Liver (tissue), 9 donors: ENCODE results near the gene TSPAN16. TPM values are rescaled to one million over a fixed set of nuclear protein-coding genes. Genes with fewer than 3 reads are reported as not detected.
A peak's percentile ranks its signal among the peaks of the same experiment; 100 is the strongest.

ENCODE experiments used
- DNase-seq: peaks from one replicate; pipeline ENCODE4 v3.0.0-alpha.2; 2017; ENCODE audit warnings: low spot score
- H3K27ac ChIP-seq, 2 donors: one replicate each; pipeline ENCODE4 v1.7.0; 2013; ENCODE audit warnings: inconsistent platforms in 2 of 2, low read length in 2 of 2, control low read depth in 1 of 2, low read depth in 1 of 2, mild to moderate bottlenecking in 1 of 2
- H3K27me3 ChIP-seq, 4 donors: one replicate each; pipeline versions ENCODE4 v1.6.1 to v1.7.0; 2013; ENCODE audit warnings: low read length in 3 of 4, inconsistent platforms in 1 of 4, mild to moderate bottlenecking in 1 of 4, moderate library complexity in 1 of 4; ENCODE audit not compliant: control insufficient read depth in 4 of 4, insufficient read depth in 4 of 4
- H3K36me3 ChIP-seq, 4 donors: one replicate each; pipeline versions ENCODE4 v1.6.1 to v1.7.0; 2013; ENCODE audit warnings: low read length in 3 of 4, mild to moderate bottlenecking in 3 of 4, low read depth in 1 of 4, moderate library complexity in 1 of 4; ENCODE audit not compliant: control insufficient read depth in 4 of 4, insufficient read depth in 3 of 4
- H3K4me1 ChIP-seq, 4 donors: one replicate each; pipeline versions ENCODE4 v1.6.1 to v1.7.0; 2013; ENCODE audit warnings: low read length in 3 of 4, mild to moderate bottlenecking in 3 of 4, moderate library complexity in 1 of 4; ENCODE audit not compliant: control insufficient read depth in 4 of 4, insufficient read depth in 4 of 4
- H3K4me3 ChIP-seq, 3 donors: one replicate each; pipeline versions ENCODE4 v1.6.1 to v1.7.0; 2013; ENCODE audit warnings: low read length in 3 of 3, control low read depth in 1 of 3, low read depth in 1 of 3, mild to moderate bottlenecking in 1 of 3
- H3K9ac ChIP-seq, 2 donors: one replicate each; pipeline ENCODE4 v1.7.0; 2013; ENCODE audit warnings: low read length in 2 of 2, mild to moderate bottlenecking in 2 of 2, moderate library complexity in 2 of 2, control low read depth in 1 of 2, low read depth in 1 of 2
- H3K9me3 ChIP-seq, 4 donors: one replicate each; pipeline versions ENCODE4 v1.6.1 to v1.7.0; 2013; ENCODE audit warnings: low read length in 3 of 4; ENCODE audit not compliant: control insufficient read depth in 4 of 4
- ATF3 ChIP-seq: IDR thresholded peaks from 2 replicates; pipeline ENCODE4 v1.6.1; 2016; ENCODE audit warnings: antibody characterized with exemption
- CTCF ChIP-seq: fragments of 150-350 bp; IDR thresholded peaks from 2 replicates; pipeline ENCODE4 v1.5.1; 2017; ENCODE audit warnings: improper control_type of control experiment, low read depth, low read length; ENCODE audit not compliant: missing input control
- EGR1 ChIP-seq, 2 donors: IDR thresholded peaks; 2 replicates each; pipeline ENCODE4 v1.6.1; 2016 to 2018; ENCODE audit warnings: antibody characterized with exemption in 2 of 2, low read depth in 2 of 2
- FOXA1 ChIP-seq: IDR thresholded peaks from 2 replicates; pipeline ENCODE4 v1.6.1; 2016; ENCODE audit warnings: antibody characterized with exemption
- FOXA2 ChIP-seq: IDR thresholded peaks from 2 replicates; pipeline ENCODE4 v1.6.1; 2016; ENCODE audit warnings: antibody characterized with exemption
- GABPA ChIP-seq, 2 donors: IDR thresholded peaks in 1 of 2; conservative IDR thresholded peaks in 1 of 2; 2 replicates each; pipeline ENCODE4 v1.6.1; 2016; ENCODE audit warnings: antibody characterized with exemption in 2 of 2, mild to moderate bottlenecking in 1 of 2, moderate library complexity in 1 of 2
- HNF4A ChIP-seq, 2 donors: conservative IDR thresholded peaks; 2 replicates each; pipeline ENCODE4 v1.6.1; 2016; ENCODE audit warnings: antibody characterized with exemption in 2 of 2, mild to moderate bottlenecking in 2 of 2
- HNF4G ChIP-seq: IDR thresholded peaks from 2 replicates; pipeline ENCODE4 v1.6.1; 2016; ENCODE audit warnings: antibody characterized with exemption
- JUND ChIP-seq, 2 donors: IDR thresholded peaks; 2 replicates each; pipeline ENCODE4 v1.6.1; 2016; ENCODE audit warnings: antibody characterized with exemption in 2 of 2
- MAX ChIP-seq: IDR thresholded peaks from 2 replicates; pipeline ENCODE4 v1.6.1; 2016; ENCODE audit warnings: antibody characterized with exemption
- NR2F2 ChIP-seq: IDR thresholded peaks from 2 replicates; pipeline ENCODE4 v1.6.1; 2016; ENCODE audit warnings: antibody characterized with exemption
- RAD21 ChIP-seq, 2 donors: IDR thresholded peaks; 2 replicates each; pipeline ENCODE4 v1.6.1; 2016; ENCODE audit warnings: antibody characterized with exemption in 2 of 2, mild to moderate bottlenecking in 2 of 2
- REST ChIP-seq: IDR thresholded peaks from 2 replicates; pipeline ENCODE4 v1.6.1; 2016; ENCODE audit warnings: antibody characterized with exemption, mild to moderate bottlenecking
- RXRA ChIP-seq, 2 donors: IDR thresholded peaks; 2 replicates each; pipeline ENCODE4 v1.6.1; 2017 to 2018; ENCODE audit warnings: antibody characterized with exemption in 2 of 2, mild to moderate bottlenecking in 1 of 2
- SP1 ChIP-seq: IDR thresholded peaks from 2 replicates; pipeline ENCODE4 v1.6.1; 2018; ENCODE audit warnings: antibody characterized with exemption, mild to moderate bottlenecking
- TAF1 ChIP-seq: conservative IDR thresholded peaks from 2 replicates; pipeline ENCODE4 v1.6.1; 2016; ENCODE audit warnings: antibody characterized with exemption, mild to moderate bottlenecking
- YY1 ChIP-seq: IDR thresholded peaks from 2 replicates; pipeline ENCODE4 v1.6.1; 2016; ENCODE audit warnings: antibody characterized with exemption, mild to moderate bottlenecking
- ZBTB33 ChIP-seq: IDR thresholded peaks from 2 replicates; pipeline ENCODE4 v1.6.1; 2016; ENCODE audit warnings: antibody characterized with exemption
- WGBS: extraction: QIAGEN DNeasy Blood & Tissue Kit; methylation state at CpG from one replicate; pipeline ENCODE4 v1.1.7; 2013; 5-methylcytosine and 5-hydroxymethylcytosine counted together
- polyA plus RNA-seq, 2 donors: library from polyadenylated mRNA; stranded (reverse) in 1 of 2; unstranded in 1 of 2; fragments of 200-250 nt in 1 of 2; fragments of >200 nt in 1 of 2; fragmentation: Nextera tagmentation in 1 of 2; extraction: Ambion mirVana in 1 of 2; gene quantifications; one replicate each; pipeline versions ENCODE4 v1.2.1 to v1.2.3, GENCODE V29; 2013 to 2015
- total RNA-seq, 2 donors: library from RNA; depleted of rRNA; stranded (reverse); fragments of >200 nt; gene quantifications; one replicate each; pipeline ENCODE4 v1.2.3, GENCODE V29; 2014
- donor health status: healthy.
- donor health status: healthy.
- donor health status: healthy.
- donor health status: healthy.
- donor health status: healthy.

The TSPAN16 gene
- total and polyA plus RNA-seq, 4 donors: not detected

GRCh38 chr19:11324748-11325389 lies 28.9 kb downstream of the TSPAN16 start:
- no peak overlapping the region for H3K9ac ChIP-seq
- 86% methylated on average over 17 of the region's 17 CpGs for WGBS
- H3K9me3 ChIP-seq: no peaks in the 10 kb centered on the region
- TF ChIP-seq TAF1 (no peak), HNF4G (peak; percentile 1)
- no peak overlapping the region for H3K4me3 ChIP-seq
- peak overlapping the region; percentile 64 to 85 for H3K27ac ChIP-seq
- H3K4me1 ChIP-seq: peaks cover 6 to 16% (median 12%) of the 10 kb centered on the region in 4 donors
- peaks cover 0 to 2% (median 0%) of the 10 kb centered on the region in 4 donors for H3K36me3 ChIP-seq
- H3K27me3 ChIP-seq: no peaks in the 10 kb centered on the region
- no peak for DNase-seq

- Histone ChIP-seq H3K9ac (no peak overlapping the region), H3K4me3 (no peak overlapping the region), H3K36me3 (peaks cover 0 to 2% (median 0%) of the 10 kb centered on the region in 4 donors), H3K27ac (no peak overlapping the region), H3K27me3 (no peaks in the 10 kb centered on the region), H3K9me3 (no peaks in the 10 kb centered on the region), H3K4me1 (peaks cover 6 to 16% (median 12%) of the 10 kb centered on the region in 4 donors)
- 94% methylated on average over 7 of the region's 7 CpGs for WGBS
- TF ChIP-seq FOXA1: no peak
- no peak for TF ChIP-seq TAF1
- DNase-seq: no peak
Measured at GRCh38 chr19:11325544-11325943, 29.6 kb downstream of the TSPAN16 start.

DNA sequence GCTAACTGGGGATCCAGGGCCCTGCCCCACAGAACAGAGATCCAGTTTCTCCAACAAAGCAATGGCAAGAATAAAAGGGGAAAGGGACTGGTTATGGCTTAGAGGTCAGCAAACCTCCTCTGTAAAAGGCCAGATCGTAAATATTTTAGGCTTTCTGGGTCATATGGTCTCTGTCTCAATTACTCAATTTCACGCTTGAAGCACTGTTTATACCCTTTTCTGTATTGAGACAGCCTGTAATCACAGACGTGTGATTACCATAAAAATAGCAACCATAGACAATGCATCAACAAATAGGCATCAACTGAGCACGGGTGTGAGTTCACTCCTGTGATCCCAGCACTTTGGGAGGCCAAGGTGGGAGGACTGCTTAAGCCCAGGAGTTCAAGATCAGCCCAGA lies 34.2 kb downstream of the TSPAN16 start:
- Histone ChIP-seq H3K4me1 (no peaks in the 10 kb centered on the region), H3K9me3 (no peaks in the 10 kb centered on the region), H3K9ac (no peak overlapping the region), H3K36me3 (peaks cover 2 to 7% (median 4%) of the 10 kb centered on the region in 4 donors), H3K27ac (no peak overlapping the region), H3K27me3 (no peaks in the 10 kb centered on the region), H3K4me3 (no peak overlapping the region)
- WGBS: 87% methylated on average over 4 of the region's 4 CpGs
- TF ChIP-seq GABPA (IDR thresholded peaks at IDR 0.05 in 1 of 2, conservative IDR thresholded peaks at IDR 0.05 in 1 of 2) (no peak), FOXA1 (no peak), RXRA (IDR thresholded peaks at IDR 0.05) (no peak), CTCF (no peak), REST (no peak), NR2F2 (no peak), YY1 (no peak), TAF1 (no peak), HNF4G (no peak), JUND (IDR thresholded peaks at IDR 0.05) (no peak), FOXA2 (no peak), MAX (no peak), ATF3 (no peak), HNF4A (conservative IDR thresholded peaks at IDR 0.05) (no peak), SP1 (no peak), EGR1 (IDR thresholded peaks at IDR 0.05; ENCODE audit: low read depth in 2 of 2) (no peak), ZBTB33 (no peak), RAD21 (IDR thresholded peaks at IDR 0.05) (no peak)
- DNase-seq: no peak
